HEK293 (cell line): ENCODE data around the gene CTXN3.

Experiments
- CTCF ChIA-PET: fragments of 350-600 bp; formaldehyde crosslinking; extraction: SDS; loops from one replicate; lab custom pipeline; 2021; ENCODE audit warnings: antibody characterized with exemption; lab: Yijun Ruan, JAX
- POLR2A ChIA-PET: fragments of 300-600 bp; formaldehyde crosslinking; extraction: SDS; loops from one replicate; lab custom pipeline; 2020; ENCODE audit warnings: antibody characterized with exemption, inconsistent platforms; lab: Yijun Ruan, JAX
- H3K27ac ChIP-seq: fragments of 200-500 bp; sonication (Bioruptor generic); 2 replicates; pipeline ENCODE4 v1.5.1; 2014; ENCODE audit warnings: low read depth, low read length, control low read depth, inconsistent platforms; ENCODE audit errors: extremely low read depth
- H3K36me3 ChIP-seq, 2 experiments: fragments of 200-500 bp in 1 of 2; sonication (Bioruptor generic) in 1 of 2; 1 replicate in 1 of 2; 2 replicates in 1 of 2; pipeline ENCODE4 v1.5.1; 2014 to 2017; ENCODE audit warnings: inconsistent platforms in 2 of 2, low read length in 2 of 2; ENCODE audit not compliant: control insufficient read depth in 2 of 2, insufficient read depth in 1 of 2
- H3K4me1 ChIP-seq: fragments of 200-500 bp; sonication (Bioruptor generic); 2 replicates; pipeline ENCODE4 v1.5.1; 2014; ENCODE audit warnings: mild to moderate bottlenecking, low read length, inconsistent platforms; ENCODE audit not compliant: control insufficient read depth, insufficient read depth
- H3K4me3 ChIP-seq: 2 replicates; pipeline ENCODE4 v1.5.1; 2011; ENCODE audit warnings: low read depth, mild to moderate bottlenecking, control low read depth, low read length, moderate library complexity
- H3K9me3 ChIP-seq: fragments of 200-500 bp; sonication (Bioruptor generic); 2 replicates; pipeline ENCODE4 v1.5.1; 2014; ENCODE audit warnings: low read depth, low read length, inconsistent platforms; ENCODE audit not compliant: control insufficient read depth, insufficient read depth
- MEIS1 ChIP-seq: sonication (generic); formaldehyde crosslinking; IDR thresholded peaks from 2 replicates; pipeline ENCODE4 v1.8.1; 2022; ENCODE audit warnings: missing genetic modification reagents, mild to moderate bottlenecking, borderline replicate concordance
- SALL2 ChIP-seq: fragments of 450-650 bp; formaldehyde crosslinking; IDR thresholded peaks from 2 replicates; pipeline ENCODE4 v1.5.0; 2017; ENCODE audit warnings: missing biosample characterization, mild to moderate bottlenecking, missing genetic modification characterization, borderline replicate concordance
- ZBTB49 ChIP-seq: fragments of 450-650 bp; formaldehyde crosslinking; IDR thresholded peaks from 2 replicates; pipeline ENCODE4 v1.5.1; 2016; ENCODE audit warnings: missing biosample characterization, missing genetic modification characterization, low read depth
- ZBTB6 ChIP-seq: fragments of 450-650 bp; formaldehyde crosslinking; IDR thresholded peaks from 2 replicates; pipeline ENCODE4 v1.5.1; 2017; ENCODE audit warnings: missing biosample characterization, missing genetic modification characterization
- ZFP37 ChIP-seq: fragments of 450-650 bp; formaldehyde crosslinking; IDR thresholded peaks from 2 replicates; pipeline ENCODE4 v1.5.1; 2016; ENCODE audit warnings: missing biosample characterization, missing genetic modification characterization
- ZNF133 ChIP-seq: fragments of 450-650 bp; formaldehyde crosslinking; IDR thresholded peaks from 2 replicates; pipeline ENCODE4 v1.5.1; 2016; ENCODE audit warnings: missing biosample characterization, missing genetic modification characterization
- ZNF311 ChIP-seq: fragments of 450-650 bp; formaldehyde crosslinking; IDR thresholded peaks from 2 replicates; pipeline ENCODE4 v1.5.1; 2017; ENCODE audit warnings: missing biosample characterization, missing genetic modification characterization, borderline replicate concordance
- ZNF324 ChIP-seq: fragments of 450-650 bp; formaldehyde crosslinking; IDR thresholded peaks from 2 replicates; pipeline ENCODE4 v1.5.1; 2016; ENCODE audit warnings: missing biosample characterization, missing genetic modification characterization
- ZNF37A ChIP-seq: fragments of 450-650 bp; IDR thresholded peaks from 2 replicates; pipeline ENCODE4 v1.5.1; 2018; ENCODE audit warnings: missing biosample characterization, missing genetic modification characterization
- ZNF48 ChIP-seq: fragments of 450-650 bp; formaldehyde crosslinking; IDR thresholded peaks from 2 replicates; pipeline ENCODE4 v1.5.1; 2016; ENCODE audit warnings: missing biosample characterization, missing genetic modification characterization
- ZNF501 ChIP-seq: fragments of 450-650 bp; formaldehyde crosslinking; IDR thresholded peaks from 2 replicates; pipeline ENCODE4 v1.5.1; 2016; ENCODE audit warnings: missing biosample characterization, missing genetic modification characterization
- ZNF514 ChIP-seq: fragments of 450-650 bp; formaldehyde crosslinking; IDR thresholded peaks from 2 replicates; pipeline ENCODE4 v1.5.1; 2016; ENCODE audit warnings: missing biosample characterization, missing genetic modification characterization
- ZNF521 ChIP-seq: fragments of 450-650 bp; formaldehyde crosslinking; IDR thresholded peaks from 2 replicates; pipeline ENCODE4 v1.5.1; 2017; ENCODE audit warnings: missing biosample characterization, mild to moderate bottlenecking, missing genetic modification characterization
- ZNF529 ChIP-seq: fragments of 450-650 bp; formaldehyde crosslinking; IDR thresholded peaks from 2 replicates; pipeline ENCODE4 v1.5.1; 2017; ENCODE audit warnings: missing genetic modification characterization, missing biosample characterization; ENCODE audit not compliant: insufficient replicate concordance
- ZNF544 ChIP-seq: fragments of 450-650 bp; formaldehyde crosslinking; IDR thresholded peaks from 2 replicates; pipeline ENCODE4 v1.5.0; 2017; ENCODE audit warnings: missing biosample characterization, missing genetic modification characterization
- ZNF670 ChIP-seq: fragments of 450-650 bp; formaldehyde crosslinking; IDR thresholded peaks from 2 replicates; pipeline ENCODE4 v1.5.1; 2016; ENCODE audit warnings: missing biosample characterization, missing genetic modification characterization, low read depth
- ZNF76 ChIP-seq: fragments of 450-650 bp; formaldehyde crosslinking; IDR thresholded peaks from 2 replicates; pipeline ENCODE4; 2016; ENCODE audit warnings: low read depth, missing biosample characterization, missing genetic modification characterization, borderline replicate concordance
- ZNF830 ChIP-seq: fragments of 450-650 bp; IDR thresholded peaks from 2 replicates; pipeline ENCODE4 v1.5.0; 2018; ENCODE audit warnings: missing biosample characterization, missing genetic modification characterization, low read depth, mild to moderate bottlenecking, moderate library complexity
- ZSCAN18 ChIP-seq: fragments of 450-650 bp; formaldehyde crosslinking; IDR thresholded peaks from 2 replicates; pipeline ENCODE4 v1.5.1; 2016; ENCODE audit warnings: missing biosample characterization, missing genetic modification characterization
- TF ChIP-seq, protein P1 (sequence below): IDR thresholded peaks from 2 replicates; pipeline ENCODE4 v1.6.1; 2011; ENCODE audit warnings: mild to moderate bottlenecking, low read depth, low read length, borderline replicate concordance
- TF ChIP-seq, protein P2 (sequence below): fragments of 450-650 bp; formaldehyde crosslinking; IDR thresholded peaks from 2 replicates; pipeline ENCODE4 v1.5.1; 2016; ENCODE audit warnings: missing biosample characterization, missing genetic modification characterization

The CTXN3 gene

GRCh38 chr5:127664093-127664492 is 15.2 kb downstream of the CTXN3 start:
- no peak overlapping the region for H3K4me3 ChIP-seq
- no peak for TF ChIP-seq ZNF76
- TF ChIP-seq ZNF311 (tag by site-specific recombination): no peak
- no peak for TF ChIP-seq ZSCAN18
- TF ChIP-seq, protein P1, sequence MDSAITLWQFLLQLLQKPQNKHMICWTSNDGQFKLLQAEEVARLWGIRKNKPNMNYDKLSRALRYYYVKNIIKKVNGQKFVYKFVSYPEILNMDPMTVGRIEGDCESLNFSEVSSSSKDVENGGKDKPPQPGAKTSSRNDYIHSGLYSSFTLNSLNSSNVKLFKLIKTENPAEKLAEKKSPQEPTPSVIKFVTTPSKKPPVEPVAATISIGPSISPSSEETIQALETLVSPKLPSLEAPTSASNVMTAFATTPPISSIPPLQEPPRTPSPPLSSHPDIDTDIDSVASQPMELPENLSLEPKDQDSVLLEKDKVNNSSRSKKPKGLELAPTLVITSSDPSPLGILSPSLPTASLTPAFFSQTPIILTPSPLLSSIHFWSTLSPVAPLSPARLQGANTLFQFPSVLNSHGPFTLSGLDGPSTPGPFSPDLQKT: no peak
- no peak for TF ChIP-seq ZNF670 (tag by site-specific recombination)
- POLR2A ChIA-PET: no interaction called here
- no peak overlapping the region for H3K27ac ChIP-seq
- no peaks in the 10 kb centered on the region for H3K36me3 ChIP-seq
- H3K4me1 ChIP-seq: peaks cover 4% of the 10 kb centered on the region; the same call in 1 of the 2 replicates
- no peaks in the 10 kb centered on the region for H3K9me3 ChIP-seq
- CTCF ChIA-PET: interaction anchor here (0.7 kb wide), 1 partner anchor 223 kb away, joined by 3 read pairs; no protein-coding TSS in a partner anchor

DNA sequence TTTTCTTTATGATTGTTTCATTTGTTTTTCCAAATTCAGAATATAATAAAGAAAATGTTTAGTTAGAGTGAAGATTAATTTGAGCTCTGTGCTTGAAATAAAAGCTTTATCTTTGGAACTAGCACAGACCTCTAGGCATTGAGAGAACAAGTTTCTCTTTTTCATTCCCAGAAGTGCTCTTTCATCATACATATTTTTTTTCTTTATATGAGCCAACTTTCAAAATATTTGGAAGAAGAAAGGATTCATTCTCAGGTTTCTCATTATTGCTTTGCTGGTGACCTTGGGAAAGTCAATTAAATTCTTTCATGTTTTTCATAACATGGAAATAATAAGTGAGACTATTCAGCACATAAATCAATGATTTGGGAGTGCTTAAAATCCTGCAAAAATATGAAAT is 16.8 kb downstream of the CTXN3 start:
- ChIA-PET CTCF (interaction anchor here (1.1 kb wide), 1 partner anchor 101 kb away, joined by 3 read pairs; no protein-coding TSS in a partner anchor), POLR2A (no interaction called here)
- TF ChIP-seq ZNF37A (tag by site-specific recombination) (no peak), ZFP37 (no peak), ZBTB49 (tag by site-specific recombination) (no peak), ZNF830 (tag by site-specific recombination) (no peak), ZNF521 (no peak), ZNF501 (tag by site-specific recombination) (no peak), ZNF544 (tag by site-specific recombination) (no peak), ZNF324 (tag by site-specific recombination) (no peak), ZNF48 (tag by site-specific recombination) (no peak), ZNF514 (tag by site-specific recombination) (no peak), SALL2 (tag by site-specific recombination) (no peak), MEIS1 (CRISPR knock-in tag) (no peak), ZBTB6 (tag by site-specific recombination) (no peak), ZNF529 (tag by site-specific recombination) (no peak), ZNF133 (no peak)
- TF ChIP-seq, protein P2, sequence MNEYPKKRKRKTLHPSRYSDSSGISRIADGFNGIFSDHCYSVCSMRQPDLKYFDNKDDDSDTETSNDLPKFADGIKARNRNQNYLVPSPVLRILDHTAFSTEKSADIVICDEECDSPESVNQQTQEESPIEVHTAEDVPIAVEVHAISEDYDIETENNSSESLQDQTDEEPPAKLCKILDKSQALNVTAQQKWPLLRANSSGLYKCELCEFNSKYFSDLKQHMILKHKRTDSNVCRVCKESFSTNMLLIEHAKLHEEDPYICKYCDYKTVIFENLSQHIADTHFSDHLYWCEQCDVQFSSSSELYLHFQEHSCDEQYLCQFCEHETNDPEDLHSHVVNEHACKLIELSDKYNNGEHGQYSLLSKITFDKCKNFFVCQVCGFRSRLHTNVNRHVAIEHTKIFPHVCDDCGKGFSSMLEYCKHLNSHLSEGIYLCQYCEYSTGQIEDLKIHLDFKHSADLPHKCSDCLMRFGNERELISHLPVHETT (tag by site-specific recombination): no peak
- Histone ChIP-seq H3K36me3 (no peaks in the 10 kb centered on the region), H3K9me3 (no peaks in the 10 kb centered on the region), H3K4me1 (no peaks in the 10 kb centered on the region), H3K4me3 (no peak overlapping the region), H3K27ac (no peak overlapping the region)
